Measurements from ENCODE around the gene TMEM98.
"Not testable (repeated sequence)": the region's sequence is repeated elsewhere in the genome, so short reads cannot be mapped to it uniquely, and the experiment has no call there.

Gene TMEM98

DNA sequence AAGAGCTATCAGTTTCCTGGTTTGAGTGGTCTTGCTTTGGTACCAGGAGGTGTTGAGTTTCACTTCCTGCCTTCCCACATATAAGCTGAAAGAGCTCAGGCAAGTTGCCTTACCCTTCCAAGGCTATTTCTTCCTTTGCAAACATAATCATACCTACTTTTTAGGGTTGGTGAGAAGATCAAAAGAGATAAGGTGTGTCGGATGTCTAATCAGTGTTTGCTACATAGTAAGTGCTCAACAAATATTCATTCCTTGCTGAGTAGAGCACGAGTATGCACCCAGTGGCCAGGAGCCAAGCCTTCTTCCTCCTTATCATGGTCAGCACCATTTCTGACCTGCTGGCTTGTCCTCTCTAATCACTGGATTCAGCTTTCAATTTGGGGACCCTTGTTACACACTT is 12.7 kb upstream of the TMEM98 start:
- DNase-seq, result no peak

DNA sequence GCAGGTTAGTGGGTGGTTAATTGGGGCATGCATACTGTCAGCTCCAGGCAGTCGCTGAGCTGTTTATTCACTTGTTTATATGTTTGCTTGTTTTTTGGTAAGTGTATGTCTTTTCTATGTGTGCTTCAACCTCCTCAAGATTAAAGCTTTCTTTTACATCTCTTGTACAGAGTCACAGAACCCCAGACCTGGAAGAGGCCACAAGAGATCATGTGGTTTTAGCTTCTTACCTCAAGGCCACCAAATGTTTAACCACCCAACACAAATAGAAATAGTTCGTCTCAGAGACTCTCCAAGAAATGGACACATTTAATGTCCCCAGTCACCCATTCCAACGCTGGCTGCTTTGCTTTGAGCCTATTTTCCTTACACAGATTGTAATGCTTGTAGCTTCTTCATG is 11.8 kb upstream of the TMEM98 start:
- no peak for DNase-seq

DNA sequence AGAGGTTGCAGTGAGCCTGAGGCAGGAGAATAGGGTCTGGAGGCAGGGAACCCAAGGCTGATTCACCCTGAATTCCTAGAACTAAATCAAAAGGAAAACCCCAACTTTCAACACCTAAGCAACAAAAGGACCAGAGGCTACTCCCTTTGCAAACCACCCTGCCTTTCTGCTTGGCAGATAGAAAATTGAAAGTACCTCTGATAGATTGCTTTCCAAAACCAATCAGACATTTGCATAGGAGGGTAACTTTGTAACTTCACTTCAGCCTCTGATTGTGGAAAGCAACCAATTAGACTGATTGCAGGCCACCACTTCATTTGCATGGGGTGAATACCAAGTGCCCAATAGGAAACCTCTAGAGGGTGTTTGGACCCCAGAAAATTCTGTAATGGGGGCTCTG is 10.9 kb upstream of the TMEM98 start:
- no peak for DNase-seq

DNA sequence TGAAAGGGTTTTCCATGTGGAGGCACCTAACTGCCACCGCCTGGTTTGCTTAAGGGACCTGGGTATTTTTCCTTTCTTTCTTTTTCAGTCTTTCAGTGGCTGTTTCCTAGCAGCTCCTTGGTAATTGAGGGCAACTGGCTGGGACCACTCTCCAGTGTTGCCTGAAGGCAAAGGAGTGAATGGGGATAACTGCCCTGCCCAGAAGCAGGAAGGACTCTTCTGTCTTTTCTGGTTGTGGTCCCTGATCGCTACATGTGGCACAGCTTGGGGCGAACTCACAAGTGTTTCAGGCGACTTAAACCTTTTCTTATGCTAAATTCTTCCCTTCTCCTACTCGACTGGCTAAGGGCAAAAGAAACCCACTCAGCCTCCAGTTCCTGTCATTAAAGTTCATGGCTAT is 10.1 kb upstream of the TMEM98 start:
- DNase-seq, result no peak

DNA sequence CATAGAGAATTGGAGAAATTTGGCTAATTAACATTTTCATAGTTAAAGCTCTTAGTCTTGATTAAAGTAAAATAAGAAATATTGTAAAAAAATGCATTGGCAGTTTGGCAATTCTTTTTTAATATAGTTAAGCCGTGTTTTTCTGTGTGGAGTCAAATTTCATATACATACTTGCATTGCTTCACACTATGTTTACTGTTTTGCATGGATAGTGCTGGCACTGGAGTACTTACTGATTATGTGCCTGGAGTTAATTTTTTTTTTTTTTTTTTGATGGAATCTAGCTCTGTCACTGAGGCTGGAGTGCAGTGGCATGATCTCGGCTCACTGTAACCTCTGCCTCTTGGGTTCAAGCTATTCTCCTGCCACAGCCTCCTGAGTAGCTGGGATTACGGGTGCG is 8.1 kb upstream of the TMEM98 start:
- not testable (repeated sequence) for DNase-seq

DNA sequence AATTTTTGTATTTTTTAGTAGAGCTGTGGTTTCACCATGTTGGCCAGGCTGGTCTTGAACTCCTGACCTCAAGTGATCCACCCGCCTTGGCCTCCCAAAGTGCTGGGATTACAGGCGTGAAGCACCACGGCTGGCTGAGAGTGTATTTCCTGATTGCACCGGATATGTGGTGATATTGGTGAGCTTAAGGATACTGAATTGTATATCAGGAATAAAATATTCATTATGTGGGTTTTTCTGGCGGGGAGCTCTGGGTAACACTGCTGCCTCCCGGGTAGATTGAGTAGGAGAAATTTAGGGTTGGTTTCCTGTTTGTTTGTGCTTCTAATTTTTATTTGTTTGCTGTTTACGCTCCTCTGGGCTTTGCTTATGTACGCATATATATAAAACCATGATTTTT is 7.7 kb upstream of the TMEM98 start:
- no peak for DNase-seq

DNA sequence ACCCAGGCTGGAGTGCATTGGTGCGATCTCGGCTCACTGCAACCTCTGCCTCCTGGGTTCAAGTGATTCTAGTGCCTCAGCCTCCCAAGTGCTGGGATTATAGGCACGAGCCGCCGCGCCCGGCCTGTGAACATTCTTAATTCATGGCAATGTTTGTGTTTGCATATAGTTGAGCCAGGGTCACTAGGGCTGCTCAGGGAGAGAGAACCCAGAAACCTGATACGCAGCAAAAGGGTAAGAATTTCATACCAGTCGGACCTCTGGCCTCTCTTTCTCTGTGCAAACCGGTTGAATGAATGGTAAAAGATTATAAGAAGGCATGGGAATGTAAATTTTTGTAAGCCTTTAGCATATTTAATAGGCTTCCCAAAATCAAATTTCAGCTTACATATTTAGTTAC is 6.9 kb upstream of the TMEM98 start:
- DNase-seq, result no peak

DNA sequence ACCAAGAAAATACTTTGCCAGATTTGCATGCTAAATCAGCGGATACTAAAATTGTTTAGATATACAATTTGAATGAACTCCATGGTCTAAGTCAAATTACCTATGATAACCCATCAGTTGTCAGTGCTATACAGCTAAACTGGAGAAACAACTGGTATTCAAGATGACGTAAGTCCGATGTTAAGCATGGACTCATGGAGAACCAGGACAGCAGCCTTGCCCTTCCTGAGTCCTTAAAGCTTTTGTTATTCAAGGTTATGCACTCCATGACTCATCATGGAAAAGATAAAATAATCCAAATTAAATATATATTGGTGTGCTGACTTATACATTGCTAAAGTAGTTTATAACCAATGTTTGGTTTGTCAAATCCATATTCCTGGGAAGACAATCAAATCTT is 4.0 kb upstream of the TMEM98 start:
- DNase-seq, result not testable (repeated sequence)

DNA sequence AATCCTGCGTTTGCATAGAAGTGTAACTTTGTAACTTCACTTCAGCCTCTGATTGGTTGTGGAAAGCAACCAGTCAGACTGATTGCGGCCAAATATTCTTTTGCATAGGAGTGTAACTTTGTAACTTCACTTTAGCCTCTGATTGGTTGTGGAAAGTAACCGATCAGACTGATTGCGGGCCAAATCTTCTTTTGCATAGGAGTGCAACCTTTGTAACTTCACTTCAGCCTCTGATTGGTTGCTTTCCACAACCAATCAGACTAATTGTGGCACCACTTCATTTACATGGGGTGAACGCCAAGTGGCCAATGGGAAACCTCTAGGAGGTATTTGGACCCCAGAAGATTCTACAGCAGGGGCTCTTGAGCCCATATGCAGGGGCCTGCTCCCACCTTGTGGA is 1.8 kb upstream of the TMEM98 start:
- DNase-seq, result no peak

DNA sequence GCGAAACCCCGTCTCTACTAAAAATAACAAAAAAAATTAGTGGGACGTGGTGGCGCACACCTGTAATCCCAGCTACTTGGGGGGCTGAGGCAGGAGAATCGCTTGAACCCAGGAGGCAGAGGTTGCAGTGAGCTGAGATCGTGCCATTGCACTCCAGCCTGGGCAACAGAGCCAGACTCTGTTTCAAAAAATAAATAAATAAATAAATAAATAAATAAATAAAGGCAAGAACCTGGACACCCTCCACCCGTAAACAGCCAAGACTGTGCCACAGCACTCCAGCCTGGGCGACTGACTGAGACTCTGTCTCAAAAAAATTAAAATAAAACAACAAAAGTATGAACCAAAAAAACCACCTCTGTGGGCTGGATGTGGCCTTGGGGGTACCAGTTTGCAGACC is 1.2 kb upstream of the TMEM98 start:
- DNase-seq, result not testable (repeated sequence)

DNA sequence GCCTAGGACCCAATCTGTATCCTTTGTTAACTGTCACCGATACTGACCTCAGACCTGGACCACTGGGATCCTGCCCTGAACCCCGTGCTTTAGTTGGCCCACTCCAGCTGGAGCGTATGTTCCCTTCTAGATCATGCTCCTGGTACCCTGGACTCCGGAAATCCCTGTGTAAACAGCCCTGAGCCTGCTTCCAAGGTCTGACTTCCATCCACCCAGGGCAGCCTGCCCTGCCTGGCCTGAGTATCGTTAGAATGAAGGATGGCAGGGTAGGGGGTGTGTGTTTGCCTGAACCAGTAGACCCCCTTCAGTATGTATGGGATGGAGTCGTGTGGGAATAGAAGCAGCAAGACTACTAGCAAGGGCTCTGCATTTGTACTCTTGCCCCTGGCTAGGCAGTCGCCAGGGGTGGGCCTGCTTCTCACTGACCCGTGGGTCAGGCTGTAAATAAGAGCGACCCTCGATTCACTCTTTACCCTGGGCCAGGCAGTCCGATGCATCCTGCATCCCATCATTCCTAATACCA is 691 bp upstream of the TMEM98 start:
- DNase-seq, result no peak

DNA sequence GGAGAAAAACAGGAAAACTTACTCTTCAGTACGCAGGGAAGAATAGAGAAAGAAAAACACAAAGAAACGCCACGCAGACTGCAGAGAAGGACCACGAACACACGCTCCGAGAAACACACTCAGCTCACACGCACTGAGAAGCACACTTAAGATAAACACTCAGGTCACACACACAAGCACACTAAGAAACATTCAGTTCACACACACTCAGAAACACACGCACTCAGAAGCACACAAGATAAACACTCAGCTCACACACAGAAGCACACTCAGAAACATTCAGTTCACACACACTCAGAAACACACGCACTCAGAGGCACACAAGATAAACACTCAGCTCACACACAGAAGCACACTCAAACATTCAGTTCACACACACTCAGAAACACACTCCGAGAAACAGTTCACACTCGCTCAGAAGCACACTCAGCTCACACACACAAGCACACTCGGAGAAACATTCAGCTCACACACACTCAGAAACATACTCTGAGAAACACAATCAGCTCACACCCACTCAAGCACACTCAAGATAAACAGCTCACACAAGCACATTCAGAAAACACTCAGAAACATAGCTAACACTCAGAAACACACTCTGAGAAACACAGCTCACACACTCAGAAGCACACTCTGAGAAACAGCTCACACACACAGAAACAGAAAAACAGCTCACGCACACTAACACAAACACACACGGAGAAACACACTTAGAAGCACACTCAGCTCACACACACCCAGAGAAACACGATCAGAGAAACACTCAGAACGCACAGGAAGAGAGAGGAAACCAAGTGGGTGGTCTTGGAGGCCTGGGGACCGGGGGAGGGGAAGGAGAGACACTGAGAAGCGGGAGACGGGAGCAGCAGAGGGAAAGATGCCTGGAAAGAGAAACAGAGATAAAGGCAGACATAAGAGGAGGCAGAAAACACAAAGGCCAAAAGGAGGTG is 908 bp downstream of the TMEM98 start:
- no peak for DNase-seq

DNA sequence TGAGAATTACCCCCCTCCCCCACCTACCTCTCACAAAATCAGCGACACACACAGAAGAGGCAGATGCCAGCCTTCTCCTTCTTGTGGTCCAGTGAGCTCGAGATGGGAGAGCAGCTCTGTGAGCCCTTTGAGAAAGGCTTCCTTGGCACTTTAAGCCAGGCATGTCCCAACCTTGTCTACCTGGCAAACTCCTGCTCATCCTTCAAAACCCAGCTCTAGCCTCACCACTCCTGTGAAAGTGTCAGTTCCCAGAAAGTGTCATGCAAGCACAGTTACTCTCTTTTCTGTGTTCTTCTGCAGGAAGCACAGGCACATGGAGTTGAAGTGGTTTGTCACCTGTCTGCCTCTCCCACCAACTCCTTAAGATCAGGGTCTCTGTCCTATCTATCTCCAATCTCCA is 1.6 kb downstream of the TMEM98 start:
- DNase-seq, result no peak

DNA sequence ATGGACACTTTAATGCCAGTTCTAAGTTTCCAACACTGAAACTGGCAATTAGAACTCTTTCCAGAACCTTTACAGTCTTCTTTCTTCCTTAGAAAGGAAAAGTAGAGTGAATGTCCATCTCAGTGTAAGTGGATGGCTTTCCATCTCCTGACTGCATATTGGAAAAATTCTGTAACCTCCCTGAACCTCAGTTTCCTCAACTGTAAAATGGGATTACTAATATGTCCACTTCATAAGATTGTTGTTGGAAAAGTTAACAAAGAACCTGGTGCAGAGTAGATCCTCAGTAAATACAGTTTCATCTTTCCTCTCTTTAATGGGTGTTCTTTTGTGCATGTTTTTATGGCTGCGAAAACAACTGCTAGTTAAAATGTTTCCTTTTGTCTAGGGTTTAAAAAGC is 2.6 kb downstream of the TMEM98 start:
- DNase-seq, result no peak

DNA sequence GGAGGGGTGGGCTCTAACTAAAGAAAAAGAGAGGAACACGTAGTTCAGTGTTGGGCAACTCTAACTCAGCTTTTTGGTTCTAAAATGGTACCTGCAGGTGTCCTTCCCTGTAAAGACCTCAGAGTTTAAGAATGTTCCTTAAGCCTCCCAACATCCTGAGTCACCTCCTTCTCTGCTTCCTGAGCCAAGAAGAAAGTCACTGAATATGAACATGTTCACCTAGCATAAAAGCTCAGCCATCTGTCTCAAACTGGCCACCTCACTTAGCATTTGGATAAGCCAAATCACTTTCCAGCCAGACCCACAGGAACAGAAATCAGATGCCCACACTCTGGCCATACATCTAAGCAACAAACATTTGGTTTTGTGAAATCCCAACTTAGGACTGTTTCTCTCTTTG is 3.7 kb downstream of the TMEM98 start:
- DNase-seq, result no peak

DNA sequence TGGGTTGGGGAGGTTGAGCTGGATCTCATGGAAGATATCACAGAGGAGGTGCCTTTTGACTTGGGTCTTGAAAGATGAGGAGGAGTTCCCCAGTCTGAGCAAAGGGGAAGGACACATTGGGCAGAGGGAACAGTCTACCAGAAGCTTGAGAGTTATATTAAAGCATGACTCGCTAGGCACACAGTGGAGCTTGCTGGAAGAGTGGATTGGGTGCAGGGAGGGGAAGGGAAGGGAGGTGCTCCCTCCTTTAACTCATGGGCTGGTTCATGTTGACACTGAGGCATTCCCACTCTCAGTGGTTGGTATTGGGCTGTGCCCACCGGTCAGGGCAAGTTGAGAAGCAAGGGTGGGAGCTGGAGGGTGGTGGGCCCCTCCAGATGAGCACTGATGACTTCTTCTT is 5.9 kb downstream of the TMEM98 start:
- DNase-seq, result no peak

DNA sequence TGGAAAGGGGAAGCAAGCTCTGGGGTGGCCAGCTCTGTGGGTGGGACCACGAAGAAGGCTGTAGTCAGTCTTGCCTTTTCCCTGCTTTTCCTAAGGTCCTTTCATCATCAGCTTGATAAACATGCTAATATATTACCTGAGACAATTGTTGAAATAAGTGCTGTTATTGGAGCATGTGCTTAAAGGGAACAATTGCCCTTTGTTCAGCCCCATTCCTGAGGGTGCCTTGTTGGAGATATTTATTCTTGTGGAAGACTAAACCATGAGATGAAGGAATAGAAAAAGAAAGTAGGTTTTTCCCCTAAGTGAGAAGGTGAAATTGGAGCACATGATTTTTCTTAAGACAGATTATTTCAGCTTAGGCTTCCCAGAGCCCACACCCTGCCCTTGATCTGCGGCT is 7.8 kb downstream of the TMEM98 start:
- DNase-seq, result no peak

DNA sequence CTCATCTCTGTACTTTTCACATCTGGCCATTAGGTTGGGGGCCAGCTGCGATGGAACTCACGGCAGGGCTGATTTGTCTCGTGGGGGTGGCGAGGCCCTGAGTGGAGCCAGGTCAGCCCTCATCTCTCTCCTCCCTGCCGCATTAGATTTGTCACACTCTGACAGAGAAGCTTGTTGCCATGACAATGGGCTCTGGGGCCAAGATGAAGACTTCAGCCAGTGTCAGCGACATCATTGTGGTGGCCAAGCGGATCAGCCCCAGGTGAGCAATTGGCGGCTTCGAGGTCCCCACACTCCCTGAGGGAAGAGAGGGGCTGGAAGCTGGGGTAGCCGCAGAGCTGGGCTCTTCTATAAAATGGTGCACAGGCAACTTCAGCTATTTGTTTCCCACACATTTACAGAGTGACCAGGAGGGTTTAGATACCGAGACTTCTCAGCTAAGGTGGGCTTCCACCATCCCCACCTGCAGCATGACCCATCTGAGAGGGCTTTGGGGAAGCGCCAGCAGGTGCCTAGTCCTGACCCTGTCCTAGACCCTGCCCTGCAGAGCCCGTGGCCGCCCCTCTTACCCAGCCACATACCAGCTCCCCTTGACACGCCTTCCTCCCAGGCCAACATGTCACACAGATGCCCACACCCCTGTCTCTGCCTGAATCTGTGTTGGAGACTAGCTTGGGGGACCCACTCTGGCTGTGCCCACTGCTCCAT is 8.4 kb downstream of the TMEM98 start:
- DNase-seq, result no peak

DNA sequence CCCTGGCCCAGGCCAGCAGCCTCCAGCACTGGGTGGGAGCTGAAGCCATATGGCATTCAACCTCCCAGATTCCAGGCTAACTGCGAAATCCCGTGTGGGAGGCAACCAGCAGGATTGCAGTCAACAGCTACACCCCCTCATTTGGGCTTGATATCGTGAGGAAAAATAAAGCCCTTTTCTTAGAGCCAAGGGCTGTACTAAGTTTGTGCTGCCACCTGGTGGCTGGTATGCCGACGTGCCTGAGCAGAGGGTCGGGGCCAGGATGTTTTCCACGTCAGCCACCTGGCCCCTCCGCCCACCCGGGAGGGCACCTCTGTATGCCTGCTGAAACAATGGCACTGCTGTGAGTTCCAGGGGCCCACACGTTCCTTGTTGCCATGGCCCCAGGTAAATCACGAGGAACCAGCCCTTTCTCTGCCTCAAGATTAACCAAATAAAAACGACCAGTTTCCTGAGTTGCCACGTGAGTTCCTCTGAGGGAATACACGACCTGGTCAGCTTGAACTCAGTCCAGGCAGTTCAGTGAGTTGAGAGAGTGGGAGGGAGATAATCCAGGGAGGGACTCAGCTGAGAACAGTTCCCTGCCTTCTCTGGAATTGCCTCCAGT is 9.0 kb downstream of the TMEM98 start:
- peak; percentile 57 to 58 for DNase-seq

DNA sequence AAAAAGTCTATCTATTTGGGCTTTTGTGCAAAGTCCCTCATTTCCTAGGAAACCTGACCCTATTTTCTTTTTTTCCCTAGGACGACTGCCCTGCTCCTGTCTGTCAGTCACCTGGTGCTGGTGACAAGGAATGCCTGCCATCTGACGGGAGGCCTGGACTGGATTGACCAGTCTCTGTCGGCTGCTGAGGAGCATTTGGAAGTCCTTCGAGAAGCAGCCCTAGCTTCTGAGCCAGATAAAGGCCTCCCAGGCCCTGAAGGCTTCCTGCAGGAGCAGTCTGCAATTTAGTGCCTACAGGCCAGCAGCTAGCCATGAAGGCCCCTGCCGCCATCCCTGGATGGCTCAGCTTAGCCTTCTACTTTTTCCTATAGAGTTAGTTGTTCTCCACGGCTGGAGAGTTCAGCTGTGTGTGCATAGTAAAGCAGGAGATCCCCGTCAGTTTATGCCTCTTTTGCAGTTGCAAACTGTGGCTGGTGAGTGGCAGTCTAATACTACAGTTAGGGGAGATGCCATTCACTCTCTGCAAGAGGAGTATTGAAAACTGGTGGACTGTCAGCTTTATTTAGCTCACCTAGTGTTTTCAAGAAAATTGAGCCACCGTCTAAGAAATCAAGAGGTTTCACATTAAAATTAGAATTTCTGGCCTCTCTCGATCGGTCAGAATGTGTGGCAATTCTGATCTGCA is 12.9 kb downstream of the TMEM98 start:
- DNase-seq, result no peak

DNA sequence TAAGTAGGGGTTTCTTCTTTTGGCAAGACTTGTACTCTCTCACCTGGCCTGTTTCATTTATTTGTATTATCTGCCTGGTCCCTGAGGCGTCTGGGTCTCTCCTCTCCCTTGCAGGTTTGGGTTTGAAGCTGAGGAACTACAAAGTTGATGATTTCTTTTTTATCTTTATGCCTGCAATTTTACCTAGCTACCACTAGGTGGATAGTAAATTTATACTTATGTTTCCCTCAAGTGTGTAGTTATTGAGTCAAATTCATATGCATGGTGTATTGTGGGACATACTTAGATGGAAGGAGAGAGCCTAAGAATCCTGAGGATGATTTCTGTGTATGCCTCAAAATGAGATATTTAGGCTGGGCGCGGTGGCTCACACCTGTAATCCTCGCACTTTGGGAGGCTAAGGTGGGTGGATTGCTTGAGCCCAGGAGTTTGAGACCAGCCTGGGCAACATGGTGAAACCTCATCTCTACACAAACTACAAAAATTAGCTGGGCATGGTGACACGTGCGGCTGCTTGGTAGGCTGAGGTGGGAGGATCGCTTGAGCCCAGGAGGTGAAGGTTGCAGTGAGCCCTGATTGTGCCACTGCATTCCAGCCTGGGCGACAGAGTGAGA is 13.6 kb downstream of the TMEM98 start:
- DNase-seq, result no peak

DNA sequence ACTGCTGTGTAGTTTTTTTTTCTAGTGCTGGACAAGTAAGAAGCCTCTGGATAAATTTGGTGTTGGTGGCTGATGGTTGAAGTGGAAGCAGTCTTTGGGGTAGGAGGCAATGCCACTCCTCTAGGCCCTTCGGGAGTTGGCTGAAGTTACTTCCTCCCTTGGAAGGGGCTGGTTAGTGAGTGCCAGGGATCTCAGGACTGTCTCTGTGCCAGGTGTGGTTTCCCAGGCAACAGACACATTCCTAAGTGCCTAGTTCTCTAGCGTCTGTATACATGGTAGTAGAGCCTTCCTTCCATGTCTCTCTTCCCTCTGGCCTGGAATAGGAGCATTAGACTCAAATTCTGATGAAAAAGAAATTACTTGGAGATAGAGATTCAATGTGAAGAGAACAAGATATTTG is 15.3 kb downstream of the TMEM98 start:
- no peak for DNase-seq

All from activated CD4-positive, alpha-beta T cell treated with anti-CD3 and anti-CD28 coated beads, Interleukin-2, amount 50 U/mL, for 4 hours (primary cell).